GM12878 (cell line): ENCODE results near the gene YBX2. TPM values are rescaled to one million over a fixed set of nuclear protein-coding genes. Genes with fewer than 3 reads are reported as not detected.

ENCODE experiments used
- ATAC-seq: fragments of 200-7000 bp; cut with Tn5 transposase; 3 replicates; pipeline ENCODE4 v1.9.1; 2020; ENCODE audit warnings: mild to moderate bottlenecking, moderate library complexity
- Bru-seq: library from RNA; stranded (reverse); fragments of 400-500 nt; gene quantifications from one replicate; lab custom pipeline; 2021; lab: Mats Ljungman, UMichigan
- BruChase-seq, 2 experiments: library from RNA; stranded (reverse); fragments of 400-500 nt; gene quantifications; one replicate each; lab custom pipeline; 2021; lab: Mats Ljungman, UMichigan
- BruUV-seq: library from RNA; stranded (reverse); fragments of 400-500 nt; replicated peaks from 2 replicates; lab custom pipeline; 2021; lab: Mats Ljungman, UMichigan
- CTCF ChIA-PET: fragments of 300-600 bp; sonication (Branson Sonifier 250); formaldehyde crosslinking; extraction: SDS; loops from one replicate; lab custom pipeline; 2021; ENCODE audit warnings: inconsistent platforms; lab: Yijun Ruan, JAX
- POLR2A ChIA-PET: fragments of 350-600 bp; formaldehyde crosslinking; extraction: SDS; loops from one replicate; lab custom pipeline; 2021; ENCODE audit warnings: inconsistent platforms; lab: Charles Lee
- RAD21 ChIA-PET: fragments of 300-600 bp; sonication (Branson Sonifier 250); formaldehyde crosslinking; loops from one replicate; lab custom pipeline; 2023; ENCODE audit warnings: antibody characterized with exemption; ENCODE audit not compliant: unreplicated experiment; lab: Charles Lee
- SMC1A ChIA-PET: fragments of 300-600 bp; sonication (Branson Sonifier 250); formaldehyde crosslinking; loops from one replicate; lab custom pipeline; 2023; ENCODE audit not compliant: unreplicated experiment, uncharacterized antibody; lab: Charles Lee
- DNase-seq: peaks from one replicate; pipeline ENCODE4 v3.0.0-alpha.2; 2011; ENCODE audit warnings: low read depth, low spot score
- FAIRE-seq: peaks from 3 replicates; lab custom pipeline; 2011; peaks lifted over from hg19 to GRCh38; lab: Jason Lieb, UNC
- H2AFZ ChIP-seq: 2 replicates; pipeline ENCODE4 v1.6.0; 2011; ENCODE audit warnings: low read depth, low read length, control low read depth; ENCODE audit not compliant: control insufficient read depth
- H3K27ac ChIP-seq: 2 replicates; pipeline ENCODE4 v1.5.1; 2011; ENCODE audit warnings: control low read depth; ENCODE audit not compliant: control insufficient read depth, insufficient read depth
- H3K27me3 ChIP-seq, 2 experiments: replicated peaks in 1 of 2; 2 replicates each; pipeline versions ENCODE4 v1.6.0 to v1.6.1; 2011; ENCODE audit warnings: low read length in 1 of 2; ENCODE audit not compliant: control insufficient read depth in 2 of 2, insufficient read depth in 2 of 2
- H3K36me3 ChIP-seq, 2 experiments: 2 replicates each; pipeline ENCODE4 v1.5.1; 2011; ENCODE audit warnings: low read length in 1 of 2; ENCODE audit not compliant: control insufficient read depth in 2 of 2, insufficient read depth in 2 of 2
- H3K4me1 ChIP-seq: 2 replicates; pipeline ENCODE4 v1.6.1; 2011; ENCODE audit warnings: mild to moderate bottlenecking, low read length, moderate library complexity, mixed read lengths; ENCODE audit not compliant: control insufficient read depth, insufficient read depth
- H3K4me2 ChIP-seq: 2 replicates; pipeline ENCODE4 v1.6.0; 2011; ENCODE audit warnings: control low read depth; ENCODE audit not compliant: control insufficient read depth, insufficient read depth
- H3K4me3 ChIP-seq: fragments of 200-600 bp; sonication (generic); 2 replicates; pipeline ENCODE4 v1.5.1; 2016
- H3K79me2 ChIP-seq: 2 replicates; pipeline ENCODE4 v1.6.0; 2011; ENCODE audit warnings: low read length; ENCODE audit not compliant: control insufficient read depth, insufficient read depth
- H3K9ac ChIP-seq: 2 replicates; pipeline ENCODE4 v1.8.0; 2011; ENCODE audit warnings: low read length, control low read depth, mixed read lengths; ENCODE audit not compliant: control insufficient read depth, insufficient read depth
- H3K9me3 ChIP-seq: replicated peaks from 3 replicates; pipeline ENCODE4 v1.5.1; 2011; ENCODE audit warnings: mild to moderate bottlenecking, low read length; ENCODE audit not compliant: control insufficient read depth, insufficient read depth
- H4K20me1 ChIP-seq: 2 replicates; pipeline ENCODE4 v1.6.0; 2011; ENCODE audit not compliant: control insufficient read depth, insufficient read depth
- ATF3 ChIP-seq: IDR thresholded peaks from 2 replicates; pipeline ENCODE4 v1.6.1; 2011; ENCODE audit warnings: low read depth, mild to moderate bottlenecking, low read length, moderate library complexity, borderline replicate concordance; ENCODE audit errors: extremely low read depth
- BRCA1 ChIP-seq: IDR thresholded peaks from 2 replicates; pipeline ENCODE4 v1.6.1; 2011; ENCODE audit warnings: low read depth, low read length, improper control_type of control experiment
- DPF2 ChIP-seq: fragments of 450-650 bp; IDR thresholded peaks from 2 replicates; pipeline ENCODE4 v1.6.1; 2017; ENCODE audit warnings: mild to moderate bottlenecking
- HCFC1 ChIP-seq: fragments of 150-350 bp; IDR thresholded peaks from 2 replicates; pipeline ENCODE4 v1.6.1; 2014; ENCODE audit warnings: low read length
- HDGF ChIP-seq: fragments of 450-650 bp; IDR thresholded peaks from 2 replicates; pipeline ENCODE4 v1.6.1; 2016; ENCODE audit warnings: antibody characterized with exemption
- MEF2B ChIP-seq: fragments of 450-650 bp; IDR thresholded peaks from 2 replicates; pipeline ENCODE4 v1.6.1; 2018; ENCODE audit warnings: mild to moderate bottlenecking, moderate library complexity; ENCODE audit not compliant: partially characterized antibody, poor library complexity, severe bottlenecking
- MTA3 ChIP-seq: IDR thresholded peaks from 2 replicates; pipeline ENCODE4 v1.6.1; 2012; ENCODE audit warnings: low read length, inconsistent platforms, borderline replicate concordance
- MYC ChIP-seq: IDR thresholded peaks from 2 replicates; pipeline ENCODE4 v1.6.1; 2011; ENCODE audit warnings: mild to moderate bottlenecking, low read length, moderate library complexity, inconsistent platforms; ENCODE audit not compliant: insufficient read depth, insufficient replicate concordance, insufficient read length, severe bottlenecking
- NFIC ChIP-seq: IDR thresholded peaks from 2 replicates; pipeline ENCODE4 v1.6.1; 2012; ENCODE audit warnings: low read depth, mild to moderate bottlenecking, inconsistent platforms, low read length, moderate library complexity
- POLR2AphosphoS5 ChIP-seq: IDR thresholded peaks from 2 replicates; pipeline ENCODE4 v1.6.1; 2011; ENCODE audit warnings: mild to moderate bottlenecking, low read length, inconsistent platforms
- RAD21 ChIP-seq: IDR thresholded peaks from 2 replicates; pipeline ENCODE4 v1.6.1; 2011; ENCODE audit warnings: mild to moderate bottlenecking, low read depth, low read length, moderate library complexity; ENCODE audit not compliant: insufficient read depth
- RELA ChIP-seq: fragments of 450-650 bp; IDR thresholded peaks from 2 replicates; pipeline ENCODE4 v1.8.0; 2014; ENCODE audit warnings: borderline replicate concordance; ENCODE audit not compliant: partially characterized antibody
- RUNX3 ChIP-seq: IDR thresholded peaks from 2 replicates; pipeline ENCODE4 v1.6.1; 2012; ENCODE audit warnings: low read length, inconsistent platforms
- SIN3A ChIP-seq: IDR thresholded peaks from 2 replicates; pipeline ENCODE4 v1.6.1; 2012; ENCODE audit warnings: low read depth, low read length, improper control_type of control experiment
- SRF ChIP-seq, 2 experiments: IDR thresholded peaks; 2 replicates each; pipeline ENCODE4 v1.6.1; 2011; ENCODE audit warnings: low read depth in 2 of 2, low read length in 2 of 2, mild to moderate bottlenecking in 1 of 2, moderate library complexity in 1 of 2
- SUZ12 ChIP-seq: fragments of 200-600 bp; sonication (generic); IDR thresholded peaks from one replicate; pipeline ENCODE4 v1.6.1; 2018; ENCODE audit warnings: antibody characterized with exemption, mild to moderate bottlenecking; ENCODE audit not compliant: unreplicated experiment
- TARDBP ChIP-seq: IDR thresholded peaks from 2 replicates; pipeline ENCODE4 v1.6.1; 2016; ENCODE audit warnings: borderline replicate concordance
- TBL1XR1 ChIP-seq: IDR thresholded peaks from 2 replicates; pipeline ENCODE4 v1.6.1; 2012; ENCODE audit warnings: low read depth, low read length, improper control_type of control experiment
- USF2 ChIP-seq: IDR thresholded peaks from 2 replicates; pipeline ENCODE4 v1.6.1; 2011; ENCODE audit warnings: low read depth, low read length, improper control_type of control experiment, borderline replicate concordance
- ZNF217 ChIP-seq: fragments of 450-650 bp; IDR thresholded peaks from 2 replicates; pipeline ENCODE4 v1.6.1; 2017; ENCODE audit warnings: antibody characterized with exemption, mild to moderate bottlenecking
- WGBS: methylation state at CpG from one replicate; pipeline ENCODE4 v1.1.6; 2016; ENCODE audit warnings: low lambda C conversion rate; ENCODE audit not compliant: insufficient replicate concordance, insufficient coverage; ENCODE audit errors: missing lambda C conversion rate; 5-methylcytosine and 5-hydroxymethylcytosine counted together
- in situ Hi-C: fragments of 300-500 bp; cut with MboI; formaldehyde crosslinking; loops from 9 replicates; pipeline ENCODE4 v1.14.3; 2018; ENCODE audit warnings: mixed read lengths
- intact Hi-C: fragments of 100-400 bp; cut with micrococcal nuclease; formaldehyde crosslinking; loops from one replicate; pipeline ENCODE4 v1.14.2; 2022; ENCODE audit not compliant: unreplicated experiment
- long read RNA-seq, 2 experiments: library from polyadenylated mRNA; unstranded; transcript quantifications; one replicate each; pipeline ENCODE4 v2.0.0, GENCODE V29; 2019 to 2020
- polyA minus RNA-seq, 3 experiments: library from RNA; depleted of rRNA, polyadenylated mRNA; stranded (reverse); fragments of >200 nt; gene quantifications; 2 replicates each; pipeline ENCODE4 v1.2.3, GENCODE V29; 2011
- polyA plus RNA-seq, 11 experiments: library from polyadenylated mRNA; depleted of rRNA in 4 of 11; unstranded in 6 of 11; stranded (reverse) in 5 of 11; fragments of >200 nt; fragmentation: Nextera tagmentation in 4 of 11; fragmentation: Illumina TruSeq in 1 of 11; extraction: Ambion mirVana in 4 of 11; extraction: Trizol in 1 of 11; gene quantifications; 1 replicate in 1 of 11; 2 replicates in 10 of 11; pipeline versions ENCODE4 v1.2.1 to v1.2.3, GENCODE V29; 2011 to 2016; ENCODE audit warnings: inconsistent platforms in 2 of 11, missing spikeins in 2 of 11, low read depth in 1 of 11
- total RNA-seq, 4 experiments: library from RNA; depleted of rRNA in 3 of 4; stranded (reverse); fragments of >200 nt in 3 of 4; fragmentation: Illumina TruSeq in 1 of 4; extraction: Trizol in 1 of 4; gene quantifications; 2 replicates each; pipeline versions ENCODE4 v1.2.1 to v1.2.3, GENCODE V29; 2013 to 2021
- TF ChIP-seq, protein P1 (sequence below): IDR thresholded peaks from 2 replicates; pipeline ENCODE4 v1.6.1; 2012; ENCODE audit warnings: low read depth, low read length, improper control_type of control experiment

YBX2 gene
- not detected in 2 replicates for total RNA-seq (2013; cell fraction: nucleolus; rRNA removed)
- total RNA-seq (2014; rRNA removed) (not detected in 2 replicates), total RNA-seq (2014; rRNA removed; fragmentation: Illumina TruSeq; extraction: Trizol) (not detected in 2 replicates), total RNA-seq (2021) (not detected in 2 replicates), polyA plus RNA-seq (2011; rRNA removed) (not detected in 2 replicates), polyA plus RNA-seq (2014; fragmentation: Illumina TruSeq; extraction: Trizol) (not detected in 2 replicates), polyA plus RNA-seq (2014; fragmentation: Nextera tagmentation; extraction: Ambion mirVana) (not detected), polyA plus RNA-seq (2014; rRNA removed) (not detected in 2 replicates), polyA plus RNA-seq (2016; fragmentation: Nextera tagmentation; extraction: Ambion mirVana) (not detected), polyA minus RNA-seq (2011; rRNA and poly(A)+ RNA removed) (not detected in 2 replicates), Bru-seq, nascent RNA (percentile 18 among the genes with signal in this experiment), BruChase-seq, experiment 1, labeled RNA remaining after a 6-hour chase (percentile 19 among the genes with signal in this experiment), BruChase-seq, experiment 2, labeled RNA remaining after a 2-hour chase (percentile 11 among the genes with signal in this experiment)
- not detected for polyA plus RNA-seq (2011; ENCODE audit: low read depth)
- polyA plus RNA-seq (2011; cell fraction: cytosol; rRNA removed): not detected in 2 replicates
- polyA plus RNA-seq (2011; cell fraction: nucleus; rRNA removed): not detected in 2 replicates
- 0.08 TPM in 1 of 2 replicates, not detected in the other for polyA plus RNA-seq (2012)
- polyA minus RNA-seq (2011; cell fraction: cytosol; rRNA and poly(A)+ RNA removed): not detected in 2 replicates
- not detected in 2 replicates for polyA minus RNA-seq (2011; cell fraction: nucleus; rRNA and poly(A)+ RNA removed)
- long read RNA-seq, experiment 1: 0 reads
- long read RNA-seq, experiment 2: 0 reads

- no peak within 1 kb of the TSS for H3K27ac ChIP-seq
- RAD21 ChIA-PET: no interaction called here
- SMC1A ChIA-PET: no interaction called here
- intact Hi-C loops (loop anchor here (5.0 kb wide), 1 partner anchor 82 kb away; no protein-coding TSS in a partner anchor), in situ Hi-C loops (loop anchor here (5.0 kb wide), 1 partner anchor 252 kb away; the partner anchor contains the start of gene SLC16A11)
- no peaks in the 10 kb centered on the region for H3K79me2 ChIP-seq
- CTCF ChIA-PET: no interaction called here
- FAIRE-seq: no peak
- POLR2A ChIA-PET: no interaction called here
- H3K27me3 ChIP-seq: peaks cover 3 to 5% of the 10 kb centered on the region in 2 experiments
- H3K36me3 ChIP-seq: no peaks in the 10 kb centered on the region
- H3K4me1 ChIP-seq: peaks cover 3% of the 10 kb centered on the region
- DNase-seq: no peak
- peak; percentile 65 for ATAC-seq
- peak within 1 kb of the TSS; percentile 94 for H3K4me2 ChIP-seq
- H3K4me3 ChIP-seq: peak within 1 kb of the TSS; percentile 22; the same call in 1 of the 2 replicates
- no peaks in the 10 kb centered on the region for H4K20me1 ChIP-seq
- peak within 1 kb of the TSS; percentile 39; the same call in 1 of the 2 replicates for H2AFZ ChIP-seq
- no peaks in the 10 kb centered on the region for H3K9me3 ChIP-seq
- BruUV-seq: no TSS peak
- 2% methylated on average over 27 of the region's 57 CpGs for WGBS
- no peak within 1 kb of the TSS for H3K9ac ChIP-seq
- TF ChIP-seq MEF2B (no peak), ZNF217 (no peak), DPF2 (no peak), TARDBP (no peak), MTA3 (no peak), RELA (no peak), MYC (no peak), ATF3 (no peak), SIN3A (no peak), HCFC1 (no peak), RUNX3 (no peak), TBL1XR1 (no peak), NFIC (no peak), BRCA1 (no peak), USF2 (peak; percentile 21; the same call in 1 of the 2 replicates), SUZ12 (no peak), HDGF (no peak), SRF (IDR thresholded peaks at IDR 0.05; ENCODE audit: low read depth in 2 of 2, low read length in 2 of 2) (no peak), POLR2AphosphoS5 (no peak), RAD21 (no peak)
- TF ChIP-seq, protein P1, sequence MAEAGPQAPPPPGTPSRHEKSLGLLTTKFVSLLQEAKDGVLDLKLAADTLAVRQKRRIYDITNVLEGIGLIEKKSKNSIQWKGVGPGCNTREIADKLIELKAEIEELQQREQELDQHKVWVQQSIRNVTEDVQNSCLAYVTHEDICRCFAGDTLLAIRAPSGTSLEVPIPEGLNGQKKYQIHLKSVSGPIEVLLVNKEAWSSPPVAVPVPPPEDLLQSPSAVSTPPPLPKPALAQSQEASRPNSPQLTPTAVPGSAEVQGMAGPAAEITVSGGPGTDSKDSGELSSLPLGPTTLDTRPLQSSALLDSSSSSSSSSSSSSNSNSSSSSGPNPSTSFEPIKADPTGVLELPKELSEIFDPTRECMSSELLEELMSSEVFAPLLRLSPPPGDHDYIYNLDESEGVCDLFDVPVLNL: peak; percentile 72
Measured at GRCh38 chr17:7294614-7295153, at the start of gene YBX2. TSS of gene YBX2 (minus strand) at chr17:7294639. CDS start at chr17:7294500, 139 bp downstream.
